ENCODE measurements around the gene SDC1. TPM values are rescaled to one million over a fixed set of nuclear protein-coding genes. Genes with fewer than 3 reads are reported as not detected.

The SDC1 gene
- total RNA-seq (2022; extraction: Qiagen RNA extraction) = 148 to 201 TPM (median 187 TPM) in 5 replicates

DNA sequence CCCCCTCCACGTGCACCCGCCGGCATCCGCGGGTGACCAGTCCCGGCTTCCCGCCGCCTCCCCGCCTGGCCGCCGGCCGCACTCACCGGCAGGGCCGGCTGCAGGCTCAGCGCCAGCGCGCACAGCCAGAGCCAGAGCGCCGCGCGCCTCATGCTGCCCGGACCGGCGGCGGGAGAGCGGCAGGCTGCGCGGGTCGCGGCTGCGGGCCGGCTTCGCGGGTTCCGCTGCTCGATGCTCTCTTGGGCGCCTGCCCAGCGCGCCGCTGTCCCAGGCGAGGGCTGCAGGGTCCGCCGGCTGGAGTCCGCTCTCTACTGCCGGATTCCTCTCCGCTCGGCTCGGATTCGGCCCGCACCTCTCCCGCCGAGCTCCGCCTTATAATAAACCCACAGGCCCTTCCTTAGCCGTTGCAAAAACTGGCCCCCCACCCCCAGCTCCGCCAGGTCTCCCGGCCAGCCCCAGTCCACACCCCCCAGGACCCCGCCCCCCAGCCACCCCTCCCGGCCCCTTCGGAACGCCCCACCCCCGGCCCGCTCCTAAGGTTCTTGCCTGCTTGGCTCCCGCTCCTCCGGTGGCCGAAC is at the start of gene SDC1:
TSS of gene SDC1 (minus strand) at position 415 of the 578 bp plus-strand sequence. CDS start at position 152, 263 bp downstream.

Other genes starting within 250 kb of the SDC1 start
- 12.9 to 15.6 TPM (median 15.2 TPM) in 5 replicates for gene WDR35, start 235.0 kb downstream of the SDC1 start, total RNA-seq (2022; extraction: Qiagen RNA extraction)
- 10.6 to 17.7 TPM (median 15.6 TPM) in 5 replicates for gene MATN3, start 212.5 kb downstream of the SDC1 start, total RNA-seq (2022; extraction: Qiagen RNA extraction)
- 224 to 309 TPM (median 282 TPM) in 5 replicates for gene LAPTM4A, start 173.5 kb downstream of the SDC1 start, total RNA-seq (2022; extraction: Qiagen RNA extraction)
- 34.1 to 46.7 TPM (median 43.4 TPM) in 5 replicates for gene PUM2, start 125.7 kb upstream of the SDC1 start, total RNA-seq (2022; extraction: Qiagen RNA extraction)
- gene RHOB, start 221.9 kb upstream of the SDC1 start, total RNA-seq (2022; extraction: Qiagen RNA extraction) = 280 to 437 TPM (median 397 TPM) in 5 replicates